HepG2 (cell line): ENCODE data around the gene NNMT. TPM values are rescaled to one million over a fixed set of nuclear protein-coding genes. Genes with fewer than 3 reads are reported as not detected.

ENCODE experiments used
- ATAC-seq: fragments of 200-7000 bp; cut with Tn5 transposase; 3 replicates; pipeline ENCODE4 v1.9.1; 2020; ENCODE audit warnings: mild to moderate bottlenecking, moderate library complexity
- BruUV-seq: library from RNA; stranded (reverse); fragments of 400-500 nt; replicated peaks from 2 replicates; lab custom pipeline; 2021; lab: Mats Ljungman, UMichigan
- CTCF ChIA-PET: fragments of 300-600 bp; formaldehyde crosslinking; extraction: SDS; loops from one replicate; lab custom pipeline; 2021; ENCODE audit warnings: low total read pairs, inconsistent platforms, low intra/inter-chr PET ratio; lab: Yijun Ruan, JAX
- POLR2A ChIA-PET: fragments of 350-600 bp; sonication (Branson Sonifier 250); formaldehyde crosslinking; loops from one replicate; lab custom pipeline; 2020; ENCODE audit warnings: antibody characterized with exemption, inconsistent platforms; lab: Yijun Ruan, JAX
- DNase-seq: peaks from one replicate; pipeline ENCODE4 v3.0.0-alpha.2; 2015; ENCODE audit warnings: low spot score
- FAIRE-seq: peaks from 3 replicates; lab custom pipeline; 2011; peaks lifted over from hg19 to GRCh38; lab: Jason Lieb, UNC
- H2AFZ ChIP-seq: one replicate; pipeline ENCODE4 v1.6.1; 2011; ENCODE audit warnings: low read length, inconsistent platforms
- H3K27ac ChIP-seq: fragments of 300-600 bp; 3 replicates; pipeline ENCODE4 v1.8.0; 2011; ENCODE audit warnings: mixed run types, mild to moderate bottlenecking, mixed read lengths, low read length, inconsistent platforms; ENCODE audit not compliant: insufficient read depth; ENCODE audit errors: extremely low read length
- H3K27me3 ChIP-seq, 2 experiments: fragments of 200-600 bp in 1 of 2; 2 replicates in 1 of 2; 3 replicates in 1 of 2; pipeline versions ENCODE4 v1.6.0 to v1.8.0; 2011; ENCODE audit warnings: low read length in 2 of 2, mild to moderate bottlenecking in 2 of 2, moderate library complexity in 2 of 2, inconsistent platforms in 1 of 2; ENCODE audit not compliant: insufficient read depth in 2 of 2, control insufficient read depth in 1 of 2
- H3K36me3 ChIP-seq, 2 experiments: fragments of 200-600 bp in 1 of 2; replicated peaks in 1 of 2; 2 replicates in 1 of 2; 3 replicates in 1 of 2; pipeline versions ENCODE4 v1.5.1 to v1.8.0; 2011; ENCODE audit warnings: low read length in 2 of 2, inconsistent platforms in 1 of 2; ENCODE audit not compliant: insufficient read depth in 2 of 2, control insufficient read depth in 1 of 2
- H3K4me1 ChIP-seq: 2 replicates; pipeline ENCODE4 v1.5.1; 2012; ENCODE audit warnings: low read length, inconsistent platforms; ENCODE audit not compliant: insufficient read depth
- H3K4me2 ChIP-seq: 2 replicates; pipeline ENCODE4 v1.6.0; 2011; ENCODE audit warnings: low read depth, low read length, inconsistent platforms
- H3K4me3 ChIP-seq, 3 experiments: fragments of 200-600 bp in 1 of 3; sonication (generic), shearing (Covaris generic) in 1 of 3; replicated peaks in 1 of 3; 2 replicates each; pipeline ENCODE4 v1.5.1; 2011 to 2016; ENCODE audit warnings: low read length in 3 of 3, inconsistent platforms in 2 of 3, low read depth in 2 of 3, mild to moderate bottlenecking in 2 of 3, control low read depth in 1 of 3, mixed read lengths in 1 of 3; ENCODE audit not compliant: insufficient read depth in 1 of 3
- H3K79me2 ChIP-seq: one replicate; pipeline ENCODE4 v1.6.1; 2011; ENCODE audit warnings: low read length, inconsistent platforms; ENCODE audit not compliant: insufficient read depth
- H3K9ac ChIP-seq: 2 replicates; pipeline ENCODE4 v1.6.0; 2011; ENCODE audit warnings: mild to moderate bottlenecking, low read depth, low read length, inconsistent platforms; ENCODE audit not compliant: insufficient read depth
- H3K9me3 ChIP-seq: 2 replicates; pipeline ENCODE4 v1.5.1; 2012; ENCODE audit warnings: mild to moderate bottlenecking, low read length
- H4K20me1 ChIP-seq: 2 replicates; pipeline ENCODE4 v1.6.0; 2011; ENCODE audit warnings: inconsistent platforms, mild to moderate bottlenecking, low read length, moderate library complexity; ENCODE audit not compliant: insufficient read depth
- POLR2AphosphoS5 ChIP-seq: IDR thresholded peaks from 2 replicates; pipeline ENCODE4 v1.6.1; 2012; ENCODE audit warnings: low read depth, low read length
- SOX5 ChIP-seq: IDR thresholded peaks from 2 replicates; pipeline ENCODE4 v1.6.1; 2016; ENCODE audit warnings: borderline replicate concordance
- ZMYM2 ChIP-seq: sonication (generic); formaldehyde crosslinking; IDR thresholded peaks from 2 replicates; pipeline ENCODE4 v1.8.0; 2022; ENCODE audit warnings: mild to moderate bottlenecking, missing genetic modification reagents
- ZNF547 ChIP-seq: sonication (generic); formaldehyde crosslinking; IDR thresholded peaks from 2 replicates; pipeline ENCODE4 v1.5.1; 2020; ENCODE audit warnings: mild to moderate bottlenecking, missing genetic modification reagents
- ZNF660 ChIP-seq: sonication (generic); formaldehyde crosslinking; IDR thresholded peaks from 2 replicates; pipeline ENCODE4 v1.5.1; 2020; ENCODE audit warnings: mild to moderate bottlenecking, low read depth, missing genetic modification reagents, borderline replicate concordance
- ZSCAN12 ChIP-seq: sonication (generic); formaldehyde crosslinking; IDR thresholded peaks from 2 replicates; pipeline ENCODE4 v1.9.0; 2021; ENCODE audit warnings: mild to moderate bottlenecking, missing genetic modification reagents
- WGBS: methylation state at CpG from one replicate; pipeline ENCODE4 v1.1.6; 2017; ENCODE audit warnings: low lambda C conversion rate; 5-methylcytosine and 5-hydroxymethylcytosine counted together
- in situ Hi-C: cut with HindIII; loops from 2 replicates; pipeline ENCODE4 v1.10.0; 2017; ENCODE audit warnings: low pct_unique_long_range_greater_than_20kb; ENCODE audit not compliant: extremely low pct_ligation_motif_present
- intact Hi-C: fragments of 100-400 bp; cut with micrococcal nuclease; formaldehyde crosslinking; loops from one replicate; pipeline ENCODE4 v1.10.0; 2022; ENCODE audit not compliant: unreplicated experiment
- polyA plus RNA-seq, 8 experiments: library from polyadenylated mRNA; depleted of rRNA in 3 of 8; stranded (reverse) in 7 of 8; unstranded in 1 of 8; fragments of >200 nt; fragmentation: Illumina TruSeq in 4 of 8; extraction: Trizol in 4 of 8; gene quantifications; 2 replicates each; pipeline versions ENCODE4 v1.2.1 to v1.2.3, GENCODE V29; 2011 to 2016; ENCODE audit warnings: low read depth in 4 of 8, missing spikeins in 1 of 8, mixed read lengths in 1 of 8; ENCODE audit not compliant: insufficient read depth in 1 of 8
- total RNA-seq, 5 experiments: library from RNA; depleted of rRNA; stranded (reverse); fragments of >200 nt; fragmentation: Illumina TruSeq; extraction: Trizol; gene quantifications; 2 replicates each; pipeline ENCODE4 v1.2.3, GENCODE V29; 2016; ENCODE audit warnings: low read depth in 1 of 5
- TF ChIP-seq, protein P1 (sequence below): IDR thresholded peaks from 2 replicates; pipeline ENCODE4 v1.6.1; 2016; ENCODE audit warnings: mild to moderate bottlenecking
- TF ChIP-seq, protein P2 (sequence below): sonication (generic); formaldehyde crosslinking; IDR thresholded peaks from 2 replicates; pipeline ENCODE4 v1.5.0; 2020; ENCODE audit warnings: mild to moderate bottlenecking, missing genetic modification reagents, borderline replicate concordance
- TF ChIP-seq, protein P3 (sequence below): sonication (generic); formaldehyde crosslinking; IDR thresholded peaks from 2 replicates; pipeline ENCODE4 v1.8.0; 2023; ENCODE audit warnings: mild to moderate bottlenecking, missing genetic modification reagents

The NNMT gene
- total and polyA plus RNA-seq, 2 of the 13 experiments (the other 11 are each of a cell fraction or from before 2014, with no cell fraction given) = 0.13 TPM; not detected in 1

DNA sequence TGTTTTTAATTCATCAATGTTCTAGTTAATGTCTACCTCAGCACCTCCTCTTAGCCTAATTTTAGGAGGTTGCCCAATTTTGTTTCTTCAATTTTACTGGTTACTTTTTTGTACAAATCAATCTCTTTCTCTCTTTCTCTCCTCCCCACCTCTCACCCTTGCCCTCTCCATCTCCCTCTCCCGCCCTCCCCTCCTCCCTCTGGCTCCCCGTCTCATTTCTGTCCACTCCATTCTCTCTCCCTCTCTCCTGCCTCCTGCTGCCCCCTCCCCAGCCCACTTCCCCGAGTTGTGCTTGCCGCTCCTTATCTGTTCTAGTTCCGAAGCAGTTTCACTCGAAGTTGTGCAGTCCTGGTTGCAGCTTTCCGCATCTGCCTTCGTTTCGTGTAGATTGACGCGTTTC, 40.9 kb upstream of the NNMT start:
- in situ Hi-C loops = loop anchor here (25.0 kb wide), 1 partner anchor 443 kb away; no protein-coding TSS in a partner anchor
- H3K9me3 ChIP-seq = no peaks in the 10 kb centered on the region
- H4K20me1 ChIP-seq = no peaks in the 10 kb centered on the region
- H3K79me2 ChIP-seq = no peaks in the 10 kb centered on the region
- no peak for FAIRE-seq
- no peak overlapping the region for H3K9ac ChIP-seq
- H3K4me2 ChIP-seq = no peak overlapping the region
- H3K4me1 ChIP-seq = peaks cover 16% of the 10 kb centered on the region
- no peak for ATAC-seq
- no TSS peak for BruUV-seq
- no peak overlapping the region for H2AFZ ChIP-seq
- 64% methylated on average over 11 of the region's 11 CpGs for WGBS
- POLR2A ChIA-PET = no interaction called here
- intact Hi-C loops = no loop called here
- no peak overlapping the region for H3K4me3 ChIP-seq
- CTCF ChIA-PET = no interaction called here
- H3K27ac ChIP-seq = no peak overlapping the region
- no peak for DNase-seq
- H3K27me3 ChIP-seq = peaks cover 4 to 31% of the 10 kb centered on the region in 2 experiments; a peak in 3 of 5 replicates
- TF ChIP-seq, protein P1, sequence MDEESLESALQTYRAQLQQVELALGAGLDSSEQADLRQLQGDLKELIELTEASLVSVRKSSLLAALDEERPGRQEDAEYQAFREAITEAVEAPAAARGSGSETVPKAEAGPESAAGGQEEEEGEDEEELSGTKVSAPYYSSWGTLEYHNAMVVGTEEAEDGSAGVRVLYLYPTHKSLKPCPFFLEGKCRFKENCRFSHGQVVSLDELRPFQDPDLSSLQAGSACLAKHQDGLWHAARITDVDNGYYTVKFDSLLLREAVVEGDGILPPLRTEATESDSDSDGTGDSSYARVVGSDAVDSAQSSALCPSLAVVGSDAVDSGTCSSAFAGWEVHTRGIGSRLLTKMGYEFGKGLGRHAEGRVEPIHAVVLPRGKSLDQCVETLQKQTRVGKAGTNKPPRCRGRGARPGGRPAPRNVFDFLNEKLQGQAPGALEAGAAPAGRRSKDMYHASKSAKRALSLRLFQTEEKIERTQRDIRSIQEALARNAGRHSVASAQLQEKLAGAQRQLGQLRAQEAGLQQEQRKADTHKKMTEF (CRISPR knock-in tag) = no peak
- TF ChIP-seq SOX5 (no peak), ZNF547 (no peak), ZMYM2 (CRISPR knock-in tag) (no peak), ZNF660 (CRISPR knock-in tag) (no peak), ZSCAN12 (no peak), POLR2AphosphoS5 (no peak)
- TF ChIP-seq, protein P2, sequence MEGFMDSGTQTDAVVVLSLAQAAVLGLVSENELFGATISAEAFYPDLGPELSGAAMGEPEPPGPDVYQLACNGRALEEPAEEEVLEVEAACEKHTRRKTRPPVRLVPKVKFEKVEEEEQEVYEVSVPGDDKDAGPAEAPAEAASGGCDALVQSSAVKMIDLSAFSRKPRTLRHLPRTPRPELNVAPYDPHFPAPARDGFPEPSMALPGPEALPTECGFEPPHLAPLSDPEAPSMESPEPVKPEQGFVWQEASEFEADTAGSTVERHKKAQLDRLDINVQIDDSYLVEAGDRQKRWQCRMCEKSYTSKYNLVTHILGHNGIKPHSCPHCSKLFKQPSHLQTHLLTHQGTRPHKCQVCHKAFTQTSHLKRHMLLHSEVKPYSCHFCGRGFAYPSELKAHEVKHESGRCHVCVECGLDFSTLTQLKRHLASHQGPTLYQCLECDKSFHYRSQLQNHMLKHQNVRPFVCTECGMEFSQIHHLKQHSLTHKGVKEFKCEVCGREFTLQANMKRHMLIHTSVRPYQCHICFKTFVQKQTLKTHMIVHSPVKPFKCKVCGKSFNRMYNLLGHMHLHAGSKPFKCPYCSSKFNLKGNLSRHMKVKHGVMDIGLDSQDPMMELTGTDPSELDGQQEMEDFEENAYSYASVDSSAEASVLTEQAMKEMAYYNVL (CRISPR knock-in tag) = no peak
- TF ChIP-seq, protein P3, sequence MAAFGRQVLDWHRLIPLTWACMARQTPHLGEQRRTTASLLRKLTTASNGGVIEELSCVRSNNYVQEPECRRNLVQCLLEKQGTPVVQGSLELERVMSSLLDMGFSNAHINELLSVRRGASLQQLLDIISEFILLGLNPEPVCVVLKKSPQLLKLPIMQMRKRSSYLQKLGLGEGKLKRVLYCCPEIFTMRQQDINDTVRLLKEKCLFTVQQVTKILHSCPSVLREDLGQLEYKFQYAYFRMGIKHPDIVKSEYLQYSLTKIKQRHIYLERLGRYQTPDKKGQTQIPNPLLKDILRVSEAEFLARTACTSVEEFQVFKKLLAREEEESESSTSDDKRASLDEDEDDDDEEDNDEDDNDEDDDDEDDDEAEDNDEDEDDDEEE (CRISPR knock-in tag) = no peak
- H3K36me3 ChIP-seq = no peaks in the 10 kb centered on the region
